Frontal cortex (tissue), 4 donors: ENCODE measurements around the gene POTEG. TPM values are rescaled to one million over a fixed set of nuclear protein-coding genes. Genes with fewer than 3 reads are reported as not detected.
"Not testable (repeated sequence)": the region's sequence is repeated elsewhere in the genome, so short reads cannot be mapped to it uniquely, and the experiment has no call there.

Experiments
- DNase-seq, 2 donors: peaks; one replicate each; pipeline ENCODE4 v3.0.0; 2012; ENCODE audit warnings: low spot score in 2 of 2
- FAIRE-seq: peaks from 2 replicates; lab custom pipeline; 2012; peaks lifted over from hg19 to GRCh38; lab: Jason Lieb, UNC
- small RNA-seq: library from RNA; depleted of rRNA; stranded (forward); fragments of <200 nt; gene quantifications from one replicate; pipeline ENCODE3, GENCODE V24; 2014
- total RNA-seq: library from RNA; depleted of rRNA; stranded (reverse); fragments of >200 nt; gene quantifications from one replicate; pipeline ENCODE4 v1.2.3, GENCODE V29; 2014
- donor health status: control.
- donor health status: control.
- donor health status: control.

Gene POTEG
- total RNA-seq, 1 donor from 2014 or later, result not detected

DNA sequence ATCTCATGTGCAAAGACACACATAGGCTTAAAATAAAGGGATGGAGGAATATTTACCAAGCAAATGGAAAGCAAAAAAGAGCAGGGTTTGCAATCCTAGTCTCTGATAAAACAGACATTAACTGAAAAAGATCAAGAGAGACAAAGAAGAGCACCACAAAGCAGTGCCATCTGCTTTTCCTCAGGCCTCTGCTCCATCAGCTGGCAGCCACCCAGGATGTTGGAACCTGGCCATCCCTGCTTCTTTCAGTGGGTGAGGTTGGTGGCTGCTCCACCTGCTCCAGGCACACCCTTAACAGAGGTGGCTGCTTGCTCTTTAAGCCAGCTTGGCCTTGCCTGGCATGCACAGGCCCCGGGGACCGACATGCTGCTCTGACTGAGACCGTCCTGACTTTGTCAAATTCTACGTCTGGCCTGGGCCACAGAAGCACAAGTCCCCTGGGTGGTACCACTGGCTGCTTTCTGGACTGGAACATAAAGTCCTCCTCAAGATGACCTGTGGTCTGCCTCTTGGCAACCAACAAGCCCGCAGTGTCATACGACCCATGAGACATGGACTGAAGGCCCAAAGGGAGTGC is 51.0 kb downstream of the POTEG start:
- not testable (repeated sequence) for DNase-seq, FAIRE-seq

DNA sequence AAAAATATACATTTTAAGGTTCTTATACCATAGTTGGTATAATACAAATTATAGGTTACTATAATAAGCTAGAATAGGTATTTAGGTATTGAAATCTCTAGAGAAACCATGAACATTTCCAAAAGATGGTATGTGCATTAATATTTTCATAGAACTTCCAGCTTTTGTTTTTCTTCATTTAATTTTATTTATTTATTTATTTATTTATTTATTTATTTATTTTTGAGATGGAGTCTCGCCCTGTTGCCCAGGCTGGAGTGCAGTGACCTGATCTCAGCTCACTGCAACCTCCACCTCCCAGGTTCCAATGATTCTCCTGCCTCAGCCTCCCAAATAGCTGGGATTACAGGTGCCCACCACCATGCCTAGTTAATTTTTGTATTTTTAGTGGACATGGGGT is 54.0 kb downstream of the POTEG start:
- not testable (repeated sequence) for FAIRE-seq, DNase-seq

DNA sequence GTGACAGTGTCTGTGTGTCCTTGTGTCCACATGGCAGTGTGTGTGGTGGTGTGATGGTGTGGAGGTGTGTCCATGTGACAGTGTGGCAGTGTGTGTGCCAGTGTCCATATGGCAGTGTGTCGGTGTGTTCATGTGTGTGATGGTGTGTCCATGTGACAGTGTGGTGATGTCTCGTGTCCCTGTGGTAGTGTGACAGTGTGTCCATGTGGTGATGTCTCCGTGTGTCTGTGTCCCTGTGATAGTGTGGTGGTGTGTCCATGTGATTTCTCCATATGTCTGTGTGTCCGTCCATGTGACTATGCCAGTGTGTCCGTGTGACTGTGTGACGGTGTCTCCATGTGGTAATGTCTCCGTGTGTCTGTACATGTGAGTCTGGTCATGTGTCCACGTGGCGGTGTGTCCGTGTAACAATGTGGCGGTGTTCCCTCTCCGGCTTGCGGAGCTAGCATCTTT is 59.7 kb downstream of the POTEG start:
- DNase-seq, FAIRE-seq: not testable (repeated sequence)

DNA sequence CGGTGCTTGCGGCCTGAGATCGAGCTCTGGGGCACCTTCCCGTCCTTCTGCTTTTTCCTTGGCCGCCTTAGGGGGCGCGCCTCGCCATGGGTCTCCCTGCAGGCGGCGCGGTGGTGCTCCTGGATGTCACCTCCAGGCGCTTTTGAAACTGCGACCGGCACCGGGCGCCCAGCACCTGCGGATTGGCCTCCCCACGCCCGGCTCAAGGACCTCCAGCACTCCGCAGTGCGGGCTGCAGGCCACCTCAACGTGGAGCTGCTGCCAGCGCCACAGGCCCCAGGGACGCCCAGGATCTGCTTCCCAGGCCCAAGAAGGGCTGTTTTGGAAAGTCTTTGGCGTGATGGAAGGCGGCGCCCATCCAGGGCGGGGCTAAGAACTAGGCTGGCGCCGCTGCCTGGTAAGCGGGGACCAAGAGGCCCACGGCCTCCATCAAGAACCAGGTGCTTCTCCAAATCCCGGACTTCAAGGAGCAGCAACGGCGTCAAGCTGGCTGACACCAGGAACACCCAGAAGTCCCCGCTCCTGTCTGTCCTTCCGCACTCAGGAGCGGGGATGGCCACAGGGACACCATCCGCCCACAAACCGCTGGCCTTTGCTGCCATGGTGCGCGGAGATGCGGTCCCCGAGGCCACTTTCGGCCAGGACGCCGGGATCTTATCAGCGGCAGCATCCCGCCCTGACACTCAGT is 61.2 kb downstream of the POTEG start:
- not testable (repeated sequence) for DNase-seq, FAIRE-seq

DNA sequence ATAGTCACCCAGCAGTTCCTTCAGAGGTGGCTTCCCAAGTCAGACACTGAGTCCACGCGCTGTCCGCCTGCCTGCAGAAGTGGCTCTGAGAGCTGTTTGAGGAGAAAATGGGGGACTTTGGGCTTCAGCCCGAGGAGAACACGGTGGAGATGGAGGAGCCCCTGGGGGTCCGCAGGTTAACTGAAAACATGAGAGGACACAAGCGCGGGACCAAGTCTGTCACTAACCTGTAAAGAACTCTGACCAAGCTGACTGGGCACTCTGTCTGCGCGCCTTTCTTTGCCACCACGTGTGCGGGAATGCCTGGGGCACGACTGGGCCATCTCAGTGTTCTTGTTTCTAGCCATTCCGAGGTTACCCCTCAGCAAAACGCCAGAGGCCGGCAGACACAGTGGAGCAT is 62.4 kb downstream of the POTEG start:
- not testable (repeated sequence) for DNase-seq, FAIRE-seq

DNA sequence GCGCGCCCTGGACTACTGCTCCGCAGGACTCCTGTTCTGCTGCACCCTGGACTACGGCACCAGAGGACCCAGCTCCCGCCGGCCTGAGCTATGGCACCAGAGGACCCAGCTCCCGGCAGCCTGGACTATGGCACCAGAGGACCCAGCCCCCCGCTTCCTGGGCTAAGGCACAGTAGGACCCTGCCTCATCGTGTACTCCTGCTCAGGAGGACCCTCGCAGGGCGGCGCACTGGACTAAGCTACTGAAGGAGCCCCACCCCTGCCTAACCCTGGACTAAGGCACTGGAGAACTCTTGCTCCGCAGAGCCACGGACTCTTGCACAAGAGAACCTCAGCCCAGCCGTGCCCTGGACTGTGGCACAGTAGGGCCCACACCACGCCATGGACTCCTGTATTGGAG is 71.3 kb downstream of the POTEG start:
- FAIRE-seq, DNase-seq: not testable (repeated sequence)

DNA sequence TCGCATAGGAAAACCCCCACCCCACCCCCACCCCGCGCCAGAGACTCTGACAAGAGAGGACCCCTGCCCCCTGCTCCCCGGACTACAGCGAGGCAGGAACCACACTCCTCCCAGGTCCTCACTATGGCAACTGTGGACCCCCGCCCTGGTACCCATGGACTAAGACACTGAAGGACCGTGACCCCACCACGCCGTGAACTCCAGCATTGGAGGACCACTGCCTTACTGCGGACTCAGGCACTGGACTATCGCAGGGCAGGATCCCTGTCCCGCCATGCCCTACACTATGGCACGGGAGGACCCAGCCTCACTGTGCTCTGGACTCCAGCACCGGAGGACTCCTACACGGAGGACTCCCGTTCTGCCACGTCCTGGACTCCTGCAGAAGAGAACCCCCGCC is 71.8 kb downstream of the POTEG start:
- not testable (repeated sequence) for DNase-seq, FAIRE-seq

DNA sequence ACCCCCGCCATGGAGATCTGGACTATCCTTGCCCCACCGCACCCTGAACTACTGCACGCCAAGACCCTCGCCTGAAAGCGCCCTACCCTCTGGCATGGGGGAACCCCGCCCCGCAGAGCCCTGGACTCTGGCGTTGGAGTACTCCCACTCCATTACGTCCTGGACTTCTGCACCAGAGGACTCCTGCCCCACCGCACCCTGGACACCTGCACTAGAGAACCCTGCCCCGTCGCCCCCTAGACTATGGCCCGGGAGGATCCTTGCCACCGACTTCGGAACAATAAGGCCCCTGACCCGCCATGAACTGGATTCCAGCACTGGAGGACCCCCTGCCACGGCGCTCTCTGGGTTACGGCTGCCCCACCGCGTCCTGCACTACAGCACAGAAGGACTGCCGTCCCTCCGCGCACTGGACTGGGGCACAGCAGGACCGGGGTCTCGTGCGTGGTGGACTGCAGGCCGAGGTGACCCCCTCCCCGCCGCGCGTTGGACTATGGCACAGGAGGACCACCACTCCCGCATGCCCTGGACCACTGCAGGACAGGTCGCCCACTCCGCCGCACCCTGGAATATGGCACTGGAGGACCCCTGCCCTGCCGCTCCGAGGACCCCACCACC is 72.4 kb downstream of the POTEG start:
- FAIRE-seq, result not testable (repeated sequence)

DNA sequence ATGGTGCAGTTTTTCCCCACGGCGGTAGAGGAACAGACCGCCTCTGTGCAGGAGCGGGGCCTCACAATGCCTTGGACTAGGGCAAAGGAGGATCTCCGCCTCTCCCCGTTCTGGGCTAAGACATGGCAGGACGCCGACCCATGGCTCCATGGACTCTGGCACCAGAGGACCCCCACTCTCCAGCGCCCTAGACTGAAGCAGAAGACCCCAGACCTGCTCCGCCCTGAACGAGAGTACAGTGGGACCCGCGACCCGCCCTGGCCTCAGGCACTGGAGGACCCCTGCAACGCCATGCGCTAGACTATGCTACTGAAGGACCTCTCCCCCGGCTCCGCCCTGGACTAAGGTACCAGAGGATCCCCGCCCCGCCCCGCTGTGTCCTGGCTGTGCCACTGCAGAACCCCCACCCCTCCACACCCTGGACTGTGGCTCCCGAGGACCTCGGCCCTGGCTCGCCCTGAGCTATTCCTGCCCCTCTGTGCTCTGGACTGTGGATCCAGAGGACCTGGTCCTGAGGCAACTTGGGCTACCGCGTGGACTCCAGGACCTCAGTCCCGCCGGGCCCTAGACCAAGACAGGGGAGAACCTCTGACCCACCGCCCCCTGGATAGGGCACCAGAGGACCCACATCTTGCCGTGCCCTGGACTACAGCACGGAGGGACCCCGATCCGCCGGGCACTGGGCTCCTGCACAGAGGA is 73.1 kb downstream of the POTEG start:
- not testable (repeated sequence) for DNase-seq, FAIRE-seq

More for the DNA sequence above, 72.4 kb downstream of the POTEG start:
- not testable (repeated sequence) for DNase-seq

Small RNA genes within 50 kb of the gene (small RNA-seq; reads per million reads assigned to genes)
- gene RNU6-1268P, result not detected
